Measurements from ENCODE around the gene RASSF1. TPM values are rescaled to one million over a fixed set of nuclear protein-coding genes. Genes with fewer than 3 reads are reported as not detected.

Gene RASSF1
- total and polyA plus RNA-seq, 2 of the 8 experiments (the other 6 are each of a cell fraction or from before 2014, with no cell fraction given): 10.3 to 15.7 TPM

DNA sequence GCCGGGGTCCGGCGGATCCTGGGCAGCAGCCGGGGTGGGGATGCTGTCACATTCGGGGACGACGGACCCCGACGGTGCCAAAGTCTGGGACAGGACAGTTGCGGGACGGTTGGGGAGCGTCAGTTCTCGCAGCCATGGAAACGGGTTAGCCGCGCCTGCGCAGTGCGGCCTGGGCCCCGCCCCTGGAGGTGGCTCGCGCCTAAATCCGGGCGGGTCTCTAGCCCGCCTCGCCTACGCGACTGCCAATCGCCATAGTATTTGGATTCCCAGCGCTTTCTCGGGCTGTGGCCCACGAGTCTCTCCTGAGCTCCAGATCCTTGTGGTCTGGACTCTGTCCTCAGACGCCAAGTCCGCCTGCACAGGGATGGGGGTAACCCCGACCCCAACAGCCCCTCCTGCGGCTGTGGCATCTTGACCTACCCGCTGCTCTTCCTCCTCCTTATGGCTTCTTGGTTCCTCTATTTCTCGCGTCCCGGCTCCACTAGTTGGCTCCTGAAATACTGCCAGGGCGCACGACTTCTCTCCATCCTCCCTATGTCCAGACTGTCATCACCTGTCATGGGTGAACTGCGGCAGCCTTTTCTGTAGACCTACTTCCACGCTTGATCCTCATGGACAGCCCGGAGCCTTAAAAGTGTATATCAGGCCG is 5.1 kb upstream of the RASSF1 start, which contains the start of gene ZMYND10:
Gene ZMYND10 (minus strand): TSS at position 147 of the 649 bp plus-strand sequence. CDS start 153 bp downstream, outside the sequence.
- H2AK5ac ChIP-seq (ENCODE audit: low read depth, low read length): no peak within 1 kb of the TSS; the same call in 1 of the 2 replicates
- CTCF ChIA-PET (ENCODE audit: partially characterized antibody): interaction anchor here (0.5 to 13.4 kb wide), 12 partner anchors 8 to 1039 kb away, joined by 3 to 136 read pairs (median 13); partner anchors contain the start of gene TMEM115
- no peak within 1 kb of the TSS for H2BK20ac ChIP-seq (ENCODE audit: low read length)
- H3K27ac ChIP-seq (ENCODE audit: low read depth, low read length): no peak within 1 kb of the TSS
- H3K4me2 ChIP-seq (ENCODE audit: insufficient read depth in 1 of 2, low read depth in 2 of 2, low read length in 2 of 2): peak within 1 kb of the TSS; percentile 61 to 96
- H2BK120ac ChIP-seq (replicated peaks; ENCODE audit: low read depth, low read length): no peak within 1 kb of the TSS
- H4K91ac ChIP-seq (replicated peaks; ENCODE audit: insufficient read length, low read length): no peak within 1 kb of the TSS
- H4K5ac ChIP-seq (ENCODE audit: insufficient read length, low read depth, low read length): no peak within 1 kb of the TSS
- no peak within 1 kb of the TSS for H3K9ac ChIP-seq (replicated peaks in 1 of 4; ENCODE audit: extremely low read depth in 1 of 4, low read depth in 3 of 4, low read length in 3 of 4)
- no peaks in the 10 kb centered on the region for H3K9me3 ChIP-seq (ENCODE audit: insufficient read depth in 2 of 2, low read depth in 1 of 2, low read length in 1 of 2)
- H3K27me3 ChIP-seq (replicated peaks in 1 of 4; ENCODE audit: control insufficient read depth in 3 of 4, extremely low read depth in 1 of 4, insufficient read depth in 3 of 4, low read length in 3 of 4): peaks cover 10 to 42% (median 33%) of the 10 kb centered on the region in 4 experiments
- POLR2A ChIA-PET (ENCODE audit: partially characterized antibody): interaction anchor here (0.9 to 1.7 kb wide), 5 partner anchors 9 to 155 kb away, joined by 3 to 9 read pairs (median 3); no protein-coding TSS in a partner anchor
- H4K8ac ChIP-seq (ENCODE audit: extremely low read depth, insufficient read depth, low read length): peak within 1 kb of the TSS; percentile 6; the same call in 1 of the 2 replicates
- H3K4ac ChIP-seq (replicated peaks; ENCODE audit: insufficient read length, low read depth, low read length): no peak within 1 kb of the TSS
- FAIRE-seq: peak; percentile 78
- H2BK5ac ChIP-seq (ENCODE audit: low read depth, low read length): no peak within 1 kb of the TSS
- peak; percentile 48; the same call in 1 of the 2 replicates for TF ChIP-seq EGR1 (IDR thresholded peaks at IDR 0.05; ENCODE audit: borderline replicate concordance, low read depth, low read length)
- TF ChIP-seq YY1 (IDR thresholded peaks at IDR 0.05; ENCODE audit: low read depth, low read length): peak; percentile 58; the same call in 1 of the 2 replicates
- TF ChIP-seq SIN3A (conservative IDR thresholded peaks at IDR 0.05 in 1 of 2, IDR thresholded peaks at IDR 0.05 in 1 of 2; ENCODE audit: low read depth in 1 of 2, low read length in 2 of 2): peak in 1 of 2 experiments; percentile 90; a peak in 2 of 4 replicates
- no peak for TF ChIP-seq CEBPB (IDR thresholded peaks at IDR 0.05; ENCODE audit: low read depth, low read length)
- no peak for TF ChIP-seq JUND (IDR thresholded peaks at IDR 0.05; ENCODE audit: low read length)
- TF ChIP-seq EZH2 (IDR thresholded peaks at IDR 0.05; ENCODE audit: low read depth, low read length, severe bottlenecking): no peak
- peak; percentile 58 for TF ChIP-seq KDM4A (IDR thresholded peaks at IDR 0.05; ENCODE audit: low read depth, low read length, severe bottlenecking)
- TF ChIP-seq, protein P1, sequence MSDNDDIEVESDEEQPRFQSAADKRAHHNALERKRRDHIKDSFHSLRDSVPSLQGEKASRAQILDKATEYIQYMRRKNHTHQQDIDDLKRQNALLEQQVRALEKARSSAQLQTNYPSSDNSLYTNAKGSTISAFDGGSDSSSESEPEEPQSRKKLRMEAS (IDR thresholded peaks at IDR 0.05): peak; percentile 8; the same call in 1 of the 2 replicates
- TF ChIP-seq FOSL1 (IDR thresholded peaks at IDR 0.05; ENCODE audit: insufficient read depth, low read depth, low read length): peak; percentile 18; the same call in 1 of the 2 replicates
- 0 out of 2 replicates have a peak, but pooled peaks have one; percentile 25 for TF ChIP-seq TAF1 (IDR thresholded peaks at IDR 0.05; ENCODE audit: low read depth, low read length)
- peak; percentile 87 for TF ChIP-seq NRF1 (IDR thresholded peaks at IDR 0.05; ENCODE audit: low read depth, low read length)
- no peak within 1 kb of the TSS for H3K56ac ChIP-seq (replicated peaks; ENCODE audit: insufficient read length, low read depth, low read length)
- peaks cover 0 to 18% (median 12%) of the 10 kb centered on the region in 4 experiments; a peak in 6 of 7 replicates for H3K4me1 ChIP-seq (replicated peaks in 1 of 4; ENCODE audit: control insufficient read depth in 3 of 4, insufficient read depth in 4 of 4, low read length in 3 of 4)
- H3K79me2 ChIP-seq (ENCODE audit: control insufficient read depth in 1 of 2, insufficient read depth in 2 of 2, low read length in 2 of 2): no peaks in the 10 kb centered on the region
- peaks cover 3% of the 10 kb centered on the region in 2 experiments for H4K20me1 ChIP-seq (replicated peaks in 1 of 2; ENCODE audit: control insufficient read depth in 1 of 2, insufficient read depth in 2 of 2, low read length in 2 of 2)
- H2BK15ac ChIP-seq (ENCODE audit: low read length): 0 out of 2 replicates have a peak within 1 kb of the TSS, but pooled peaks have one; percentile 92
- peaks cover 0 to 3% (median 0%) of the 10 kb centered on the region in 4 experiments; a peak in 2 of 8 replicates for H3K36me3 ChIP-seq (ENCODE audit: control insufficient read depth in 2 of 4, insufficient read depth in 4 of 4, low read length in 3 of 4)
- WGBS, 2 experiments (ENCODE audit: extremely low coverage in 1 of 2, insufficient coverage in 1 of 2, insufficient read length in 1 of 2, insufficient replicate concordance in 2 of 2, low coverage in 1 of 2, low lambda C conversion rate in 2 of 2, missing lambda C conversion rate in 1 of 2): 19% methylated on average over 36 of the region's 45 CpGs; no CpG with 5 or more reads in 1 of the 2 experiments
- peak within 1 kb of the TSS; percentile 94 for H2AFZ ChIP-seq (ENCODE audit: low read length)
- H3K79me1 ChIP-seq (ENCODE audit: low read depth, low read length): no peaks in the 10 kb centered on the region
- no peak within 1 kb of the TSS for H3K23ac ChIP-seq (ENCODE audit: insufficient read length)
- peak in 1 of 2 experiments; percentile 96 for DNase-seq (ENCODE audit: low read depth in 1 of 2, low spot score in 2 of 2)
- H3K4me3 ChIP-seq (ENCODE audit: extremely low read depth in 1 of 4, insufficient read depth in 2 of 4, low read depth in 3 of 4, low read length in 4 of 4): peak within 1 kb of the TSS; percentile 18 to 58 (median 41); a peak in 7 of 8 replicates
- no peak within 1 kb of the TSS for H2BK12ac ChIP-seq (ENCODE audit: low read depth, low read length)
- no peak within 1 kb of the TSS for H3K14ac ChIP-seq (ENCODE audit: insufficient read length)
- H3K23me2 ChIP-seq (ENCODE audit: low read depth, low read length): peaks cover 16% of the 10 kb centered on the region
- peak within 1 kb of the TSS; percentile 96 for H3K18ac ChIP-seq (ENCODE audit: extremely low read depth, low read length)

Measured in H1 (cell line).